ENCODE data around the gene ATP10A.

ATP10A gene

GRCh38 chr15:25787855-25788520 lies 75.1 kb downstream of the ATP10A start:
- TF ChIP-seq CTCF (IDR thresholded peaks at IDR 0.05) = no peak
- H3K4me3 ChIP-seq = peak overlapping the region; percentile 27
- DNase-seq (ENCODE audit: low spot score) = no peak
- peak overlapping the region; percentile 68 to 92 for H3K27ac ChIP-seq

GRCh38 chr15:25787381-25787780 lies 75.7 kb downstream of the ATP10A start:
- DNase-seq (ENCODE audit: low spot score) = no peak

GRCh38 chr15:25786040-25786439 lies 77.1 kb downstream of the ATP10A start:
- Histone ChIP-seq H3K27ac (peak overlapping the region; percentile 58 to 85), H3K4me3 (no peak overlapping the region)
- no peak for DNase-seq (ENCODE audit: low spot score)
- TF ChIP-seq CTCF (IDR thresholded peaks at IDR 0.05) = no peak

More at GRCh38 chr15:25787381-25787780, 75.7 kb downstream of the ATP10A start:
- H3K27ac ChIP-seq = peak overlapping the region; percentile 68 to 92
- no peak for TF ChIP-seq CTCF (IDR thresholded peaks at IDR 0.05)
- H3K4me3 ChIP-seq = no peak overlapping the region

GRCh38 chr15:25785641-25786025 lies 77.5 kb downstream of the ATP10A start:
- H3K27ac ChIP-seq = peak overlapping the region; percentile 58 to 85
- H3K4me3 ChIP-seq = peak overlapping the region; percentile 19
- DNase-seq (ENCODE audit: low spot score) = no peak
- TF ChIP-seq CTCF (IDR thresholded peaks at IDR 0.05) = no peak

- DNase-seq (ENCODE audit: low spot score) = no peak
- no peak for TF ChIP-seq CTCF (IDR thresholded peaks at IDR 0.05)
- Histone ChIP-seq H3K27ac (peak overlapping the region; percentile 58 to 85), H3K4me3 (peak overlapping the region; percentile 19)
Measured at GRCh38 chr15:25784876-25785640, 78.1 kb downstream of the ATP10A start.

- TF ChIP-seq CTCF (IDR thresholded peaks at IDR 0.05) = no peak
- H3K4me3 ChIP-seq = no peak overlapping the region
- H3K27ac ChIP-seq = peak overlapping the region; percentile 41 to 56
- no peak for DNase-seq (ENCODE audit: low spot score)
Measured at GRCh38 chr15:25783607-25784540, 79.3 kb downstream of the ATP10A start.
